HepG2 (cell line): ENCODE data around the gene LGI4. TPM values are rescaled to one million over a fixed set of nuclear protein-coding genes. Genes with fewer than 3 reads are reported as not detected.

Experiments
- CTCF ChIP-seq: sonication (generic); formaldehyde crosslinking; IDR thresholded peaks from 2 replicates; pipeline ENCODE4 v1.5.0; 2020; ENCODE audit warnings: mild to moderate bottlenecking, missing genetic modification reagents, moderate library complexity
- FOXA1 ChIP-seq, 2 experiments: fragments of 450-650 bp in 1 of 2; sonication (generic) in 1 of 2; formaldehyde crosslinking in 1 of 2; IDR thresholded peaks; 2 replicates each; pipeline versions ENCODE4 v1.4.0 to v1.6.1; 2016 to 2020; ENCODE audit warnings: missing genetic modification reagents in 1 of 2
- MBD4 ChIP-seq: IDR thresholded peaks from 2 replicates; pipeline ENCODE4 v1.6.1; 2012; ENCODE audit warnings: low read length, inconsistent platforms, borderline replicate concordance
- MEIS2 ChIP-seq: sonication (generic); formaldehyde crosslinking; IDR thresholded peaks from 2 replicates; pipeline ENCODE4 v1.9.0; 2021; ENCODE audit warnings: mild to moderate bottlenecking, missing genetic modification reagents
- NCOA2 ChIP-seq: sonication (generic); formaldehyde crosslinking; IDR thresholded peaks from 2 replicates; pipeline ENCODE4 v1.8.0; 2022; ENCODE audit warnings: inconsistent platforms
- PCBP2 ChIP-seq: fragments of 200-400 bp; formaldehyde crosslinking; optimal IDR thresholded peaks from 2 replicates; pipeline ENCODE3; 2018; ENCODE audit warnings: low read length, low read depth; ENCODE audit not compliant: poor library complexity, severe bottlenecking
- PTBP1 ChIP-seq: fragments of 200-400 bp; formaldehyde crosslinking; IDR thresholded peaks from 2 replicates; pipeline ENCODE4 v1.6.1; 2018; ENCODE audit warnings: low read length, low read depth; ENCODE audit not compliant: poor library complexity, severe bottlenecking
- SRSF4 ChIP-seq: fragments of 200-400 bp; formaldehyde crosslinking; IDR thresholded peaks from one replicate; pipeline ENCODE4 v1.6.1; 2018; ENCODE audit warnings: mild to moderate bottlenecking, low read depth, low read length, moderate library complexity; ENCODE audit not compliant: poor library complexity, severe bottlenecking
- ZFP36 ChIP-seq: fragments of 150-350 bp; IDR thresholded peaks from 2 replicates; pipeline ENCODE4 v1.6.1; 2018; ENCODE audit warnings: borderline replicate concordance, low read length, low read depth; ENCODE audit not compliant: partially characterized antibody
- ZNF101 ChIP-seq: sonication (generic); formaldehyde crosslinking; IDR thresholded peaks from 2 replicates; pipeline ENCODE4 v1.4.0; 2020; ENCODE audit warnings: mild to moderate bottlenecking, low read depth, missing genetic modification reagents, borderline replicate concordance
- ZNF276 ChIP-seq: sonication (generic); formaldehyde crosslinking; IDR thresholded peaks from 2 replicates; pipeline ENCODE4 v1.4.0; 2020; ENCODE audit warnings: mild to moderate bottlenecking, low read depth, missing genetic modification reagents
- ZNF451 ChIP-seq: sonication (generic); formaldehyde crosslinking; IDR thresholded peaks from 2 replicates; pipeline ENCODE4 v1.5.0; 2020; ENCODE audit warnings: mild to moderate bottlenecking, missing genetic modification reagents
- ZNF569 ChIP-seq: sonication (generic); formaldehyde crosslinking; IDR thresholded peaks from 2 replicates; pipeline ENCODE4 v1.5.0; 2020; ENCODE audit warnings: mild to moderate bottlenecking, missing genetic modification reagents, moderate library complexity, borderline replicate concordance
- ZNF616 ChIP-seq: sonication (generic); formaldehyde crosslinking; IDR thresholded peaks from 2 replicates; pipeline ENCODE4 v1.5.0; 2020; ENCODE audit warnings: low read depth, mild to moderate bottlenecking, missing genetic modification reagents
- ZNF749 ChIP-seq: sonication (generic); formaldehyde crosslinking; IDR thresholded peaks from 2 replicates; pipeline ENCODE4 v1.8.0; 2022; ENCODE audit warnings: mild to moderate bottlenecking, missing genetic modification reagents, moderate library complexity, borderline replicate concordance
- ZSCAN21 ChIP-seq: sonication (generic); formaldehyde crosslinking; IDR thresholded peaks from 2 replicates; pipeline ENCODE4 v1.8.0; 2022; ENCODE audit warnings: mild to moderate bottlenecking, missing genetic modification reagents, moderate library complexity, borderline replicate concordance
- polyA plus RNA-seq, 8 experiments: library from polyadenylated mRNA; depleted of rRNA in 3 of 8; stranded (reverse) in 7 of 8; unstranded in 1 of 8; fragments of >200 nt; fragmentation: Illumina TruSeq in 4 of 8; extraction: Trizol in 4 of 8; gene quantifications; 2 replicates each; pipeline versions ENCODE4 v1.2.1 to v1.2.3, GENCODE V29; 2011 to 2016; ENCODE audit warnings: low read depth in 4 of 8, missing spikeins in 1 of 8, mixed read lengths in 1 of 8; ENCODE audit not compliant: insufficient read depth in 1 of 8
- total RNA-seq, 5 experiments: library from RNA; depleted of rRNA; stranded (reverse); fragments of >200 nt; fragmentation: Illumina TruSeq; extraction: Trizol; gene quantifications; 2 replicates each; pipeline ENCODE4 v1.2.3, GENCODE V29; 2016; ENCODE audit warnings: low read depth in 1 of 5
- TF ChIP-seq, protein P1 (sequence below): sonication (generic); formaldehyde crosslinking; conservative IDR thresholded peaks from 2 replicates; pipeline ENCODE4 v1.4.0; 2020; ENCODE audit warnings: mild to moderate bottlenecking, missing genetic modification reagents, moderate library complexity
- TF ChIP-seq, protein P2 (sequence below): sonication (generic); formaldehyde crosslinking; IDR thresholded peaks from 2 replicates; pipeline ENCODE4 v1.5.0; 2020; ENCODE audit warnings: mild to moderate bottlenecking, missing genetic modification reagents, borderline replicate concordance

Gene LGI4
- total and polyA plus RNA-seq, 2 of the 13 experiments (the other 11 are each of a cell fraction or from before 2014, with no cell fraction given) = 2.8 TPM; not detected in 1

GRCh38 chr19:35107545-35107944 is 27.3 kb downstream of the LGI4 start (continued):
- no peak for TF ChIP-seq ZNF749
- no peak for TF ChIP-seq ZFP36
- no peak for TF ChIP-seq PCBP2
- no peak for TF ChIP-seq ZNF616
- no peak for TF ChIP-seq ZSCAN21 (CRISPR knock-in tag)
- TF ChIP-seq, protein P1, sequence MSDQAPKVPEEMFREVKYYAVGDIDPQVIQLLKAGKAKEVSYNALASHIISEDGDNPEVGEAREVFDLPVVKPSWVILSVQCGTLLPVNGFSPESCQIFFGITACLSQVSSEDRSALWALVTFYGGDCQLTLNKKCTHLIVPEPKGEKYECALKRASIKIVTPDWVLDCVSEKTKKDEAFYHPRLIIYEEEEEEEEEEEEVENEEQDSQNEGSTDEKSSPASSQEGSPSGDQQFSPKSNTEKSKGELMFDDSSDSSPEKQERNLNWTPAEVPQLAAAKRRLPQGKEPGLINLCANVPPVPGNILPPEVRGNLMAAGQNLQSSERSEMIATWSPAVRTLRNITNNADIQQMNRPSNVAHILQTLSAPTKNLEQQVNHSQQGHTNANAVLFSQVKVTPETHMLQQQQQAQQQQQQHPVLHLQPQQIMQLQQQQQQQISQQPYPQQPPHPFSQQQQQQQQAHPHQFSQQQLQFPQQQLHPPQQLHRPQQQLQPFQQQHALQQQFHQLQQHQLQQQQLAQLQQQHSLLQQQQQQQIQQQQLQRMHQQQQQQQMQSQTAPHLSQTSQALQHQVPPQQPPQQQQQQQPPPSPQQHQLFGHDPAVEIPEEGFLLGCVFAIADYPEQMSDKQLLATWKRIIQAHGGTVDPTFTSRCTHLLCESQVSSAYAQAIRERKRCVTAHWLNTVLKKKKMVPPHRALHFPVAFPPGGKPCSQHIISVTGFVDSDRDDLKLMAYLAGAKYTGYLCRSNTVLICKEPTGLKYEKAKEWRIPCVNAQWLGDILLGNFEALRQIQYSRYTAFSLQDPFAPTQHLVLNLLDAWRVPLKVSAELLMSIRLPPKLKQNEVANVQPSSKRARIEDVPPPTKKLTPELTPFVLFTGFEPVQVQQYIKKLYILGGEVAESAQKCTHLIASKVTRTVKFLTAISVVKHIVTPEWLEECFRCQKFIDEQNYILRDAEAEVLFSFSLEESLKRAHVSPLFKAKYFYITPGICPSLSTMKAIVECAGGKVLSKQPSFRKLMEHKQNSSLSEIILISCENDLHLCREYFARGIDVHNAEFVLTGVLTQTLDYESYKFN (CRISPR knock-in tag) = peak; percentile 68
- TF ChIP-seq NCOA2 (CRISPR knock-in tag) = peak; percentile 61
- TF ChIP-seq ZNF101 (CRISPR knock-in tag) = no peak
- TF ChIP-seq CTCF (CRISPR knock-in tag) = no peak
- no peak for TF ChIP-seq ZNF451 (CRISPR knock-in tag)
- TF ChIP-seq MBD4 = no peak
- no peak for TF ChIP-seq ZNF276 (CRISPR knock-in tag)
- no peak for TF ChIP-seq FOXA1 (IDR thresholded peaks at IDR 0.05)
- 0 out of 2 replicates have a peak, but pooled peaks have one; percentile 9 for TF ChIP-seq FOXA1 (CRISPR knock-in tag; IDR thresholded peaks at IDR 0.05)
- TF ChIP-seq MEIS2 (CRISPR knock-in tag) = peak; percentile 34; the same call in 1 of the 2 replicates
- TF ChIP-seq ZNF569 (CRISPR knock-in tag) = no peak
- TF ChIP-seq, protein P2, sequence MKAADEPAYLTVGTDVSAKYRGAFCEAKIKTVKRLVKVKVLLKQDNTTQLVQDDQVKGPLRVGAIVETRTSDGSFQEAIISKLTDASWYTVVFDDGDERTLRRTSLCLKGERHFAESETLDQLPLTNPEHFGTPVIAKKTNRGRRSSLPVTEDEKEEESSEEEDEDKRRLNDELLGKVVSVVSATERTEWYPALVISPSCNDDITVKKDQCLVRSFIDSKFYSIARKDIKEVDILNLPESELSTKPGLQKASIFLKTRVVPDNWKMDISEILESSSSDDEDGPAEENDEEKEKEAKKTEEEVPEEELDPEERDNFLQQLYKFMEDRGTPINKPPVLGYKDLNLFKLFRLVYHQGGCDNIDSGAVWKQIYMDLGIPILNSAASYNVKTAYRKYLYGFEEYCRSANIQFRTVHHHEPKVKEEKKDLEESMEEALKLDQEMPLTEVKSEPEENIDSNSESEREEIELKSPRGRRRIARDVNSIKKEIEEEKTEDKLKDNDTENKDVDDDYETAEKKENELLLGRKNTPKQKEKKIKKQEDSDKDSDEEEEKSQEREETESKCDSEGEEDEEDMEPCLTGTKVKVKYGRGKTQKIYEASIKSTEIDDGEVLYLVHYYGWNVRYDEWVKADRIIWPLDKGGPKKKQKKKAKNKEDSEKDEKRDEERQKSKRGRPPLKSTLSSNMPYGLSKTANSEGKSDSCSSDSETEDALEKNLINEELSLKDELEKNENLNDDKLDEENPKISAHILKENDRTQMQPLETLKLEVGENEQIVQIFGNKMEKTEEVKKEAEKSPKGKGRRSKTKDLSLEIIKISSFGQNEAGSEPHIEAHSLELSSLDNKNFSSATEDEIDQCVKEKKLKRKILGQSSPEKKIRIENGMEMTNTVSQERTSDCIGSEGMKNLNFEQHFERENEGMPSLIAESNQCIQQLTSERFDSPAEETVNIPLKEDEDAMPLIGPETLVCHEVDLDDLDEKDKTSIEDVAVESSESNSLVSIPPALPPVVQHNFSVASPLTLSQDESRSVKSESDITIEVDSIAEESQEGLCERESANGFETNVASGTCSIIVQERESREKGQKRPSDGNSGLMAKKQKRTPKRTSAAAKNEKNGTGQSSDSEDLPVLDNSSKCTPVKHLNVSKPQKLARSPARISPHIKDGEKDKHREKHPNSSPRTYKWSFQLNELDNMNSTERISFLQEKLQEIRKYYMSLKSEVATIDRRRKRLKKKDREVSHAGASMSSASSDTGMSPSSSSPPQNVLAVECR (CRISPR knock-in tag) = no peak
- no peak for TF ChIP-seq PTBP1
- TF ChIP-seq SRSF4 = no peak
